ENCODE measurements around the gene F13B.
A peak's percentile ranks its signal among the peaks of the same experiment; 100 is the strongest.

The F13B gene

GRCh38 chr1:197066719-197067456 lies at the start of gene F13B:
Gene F13B (minus strand): TSS chr1:197067260. CDS start chr1:197067223, 37 bp downstream.
- no peak within 1 kb of the TSS for H3K4me3 ChIP-seq (ENCODE audit: low read depth, low read length)
- POLR2A ChIA-PET, result no interaction called here
- CTCF ChIA-PET, result no interaction called here
- no peak for TF ChIP-seq CTCF (IDR thresholded peaks at IDR 0.05; ENCODE audit: insufficient read depth, low read length, missing control alignments)
- DNase-seq (ENCODE audit: low read depth, low spot score), result no peak

DNA sequence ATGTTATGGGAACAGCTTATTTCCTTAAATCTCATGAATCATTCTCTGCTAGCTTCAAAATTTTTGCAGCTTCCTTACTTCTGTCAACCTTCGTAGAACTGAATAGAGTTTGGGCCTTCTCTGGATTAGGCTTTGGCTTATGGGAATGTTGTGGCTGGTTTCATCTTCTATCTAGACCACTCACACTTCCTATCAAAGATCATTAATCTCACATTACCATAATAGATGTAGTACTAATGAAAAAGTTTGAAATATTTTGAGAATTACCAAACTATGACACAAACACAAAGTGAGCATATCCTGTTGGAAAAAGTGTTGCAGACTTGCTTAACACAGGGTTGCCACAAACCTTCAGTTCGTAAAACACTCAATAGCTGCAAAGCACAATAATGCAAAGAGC lies 49.1 kb upstream of the F13B start:
- no peak for DNase-seq (ENCODE audit: low read depth, low spot score)
- no peak overlapping the region for H3K4me3 ChIP-seq (ENCODE audit: low read depth, low read length)
- no peak for TF ChIP-seq CTCF (IDR thresholded peaks at IDR 0.05; ENCODE audit: insufficient read depth, low read length, missing control alignments)
- ChIA-PET CTCF (interaction anchor here (1.2 kb wide), 2 partner anchors 20 to 64 kb away, joined by 3 to 4 read pairs; no protein-coding TSS in a partner anchor), POLR2A (no interaction called here)

- ChIA-PET CTCF (no interaction called here), POLR2A (no interaction called here)
- H3K4me3 ChIP-seq (ENCODE audit: low read depth, low read length), result no peak overlapping the region
- TF ChIP-seq CTCF (IDR thresholded peaks at IDR 0.05; ENCODE audit: insufficient read depth, low read length, missing control alignments), result no peak
- no peak for DNase-seq (ENCODE audit: low read depth, low spot score)
Observed at GRCh38 chr1:197106869-197107268, 39.8 kb upstream of the F13B start.

GRCh38 chr1:197103300-197103699 lies 36.2 kb upstream of the F13B start:
- CTCF ChIA-PET, result interaction anchor here (0.9 to 1.3 kb wide), 2 partner anchors 10 to 76 kb away, joined by 3 to 4 read pairs; no protein-coding TSS in a partner anchor

DNA sequence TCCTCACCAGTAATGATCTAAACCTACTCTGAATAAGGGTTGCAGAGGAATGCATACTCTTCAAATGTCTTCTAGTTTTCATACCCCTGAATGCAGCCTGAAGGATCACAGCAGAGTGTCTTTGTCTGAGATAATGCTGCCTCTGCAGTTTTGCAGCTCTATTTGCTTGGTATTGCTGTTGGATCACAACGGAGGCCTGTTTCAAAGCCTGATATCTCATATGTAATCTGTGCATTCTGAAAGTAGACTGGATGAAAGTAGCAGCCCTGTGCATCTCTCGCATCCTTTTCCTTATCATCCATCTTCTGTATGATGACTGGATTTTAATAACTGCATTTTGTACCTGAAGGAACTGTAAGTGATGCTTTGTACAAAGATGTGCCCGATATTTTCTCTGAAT lies 34.9 kb upstream of the F13B start:
- CTCF ChIA-PET, result no interaction called here
- no peak for DNase-seq (ENCODE audit: low read depth, low spot score)
- POLR2A ChIA-PET, result no interaction called here
- no peak for TF ChIP-seq CTCF (IDR thresholded peaks at IDR 0.05; ENCODE audit: insufficient read depth, low read length, missing control alignments)
- no peak overlapping the region for H3K4me3 ChIP-seq (ENCODE audit: low read depth, low read length)

More at GRCh38 chr1:197103300-197103699, 36.2 kb upstream of the F13B start:
- H3K4me3 ChIP-seq (ENCODE audit: low read depth, low read length), result no peak overlapping the region
- peak; percentile 19 for DNase-seq (ENCODE audit: low read depth, low spot score)
- POLR2A ChIA-PET, result no interaction called here
- TF ChIP-seq CTCF (IDR thresholded peaks at IDR 0.05; ENCODE audit: insufficient read depth, low read length, missing control alignments), result no peak

GRCh38 chr1:197100677-197101076 lies 33.6 kb upstream of the F13B start:
- H3K4me3 ChIP-seq (ENCODE audit: low read depth, low read length), result no peak overlapping the region
- no peak for DNase-seq (ENCODE audit: low read depth, low spot score)
- ChIA-PET POLR2A (no interaction called here), CTCF (interaction anchor here (1.1 kb wide), 1 partner anchor 78 kb away, joined by 4 read pairs; no protein-coding TSS in a partner anchor)
- TF ChIP-seq CTCF (IDR thresholded peaks at IDR 0.05; ENCODE audit: insufficient read depth, low read length, missing control alignments), result no peak

All from AG04449 (cell line).